A549 treated with Hydrocortisone at 1 μM for 4 hours (cell line): ENCODE results near the gene TOMM40L. TPM values are rescaled to one million over a fixed set of nuclear protein-coding genes. Genes with fewer than 3 reads are reported as not detected.

Experiments
- total RNA-seq: library from RNA; stranded (reverse); fragments of 200-300 nt; extraction: Qiagen RNA extraction; gene quantifications from 5 replicates; pipeline ENCODE4 v1.2.3, GENCODE V29; 2022

Gene TOMM40L
- total RNA-seq, result 10.6 to 13.0 TPM (median 11.1 TPM) in 5 replicates

GRCh38 chr1:161225534-161226319 is at the start of gene TOMM40L:
TOMM40L (plus strand) TSS chr1:161226060; CDS start chr1:161226490, 430 bp downstream.

DNA sequence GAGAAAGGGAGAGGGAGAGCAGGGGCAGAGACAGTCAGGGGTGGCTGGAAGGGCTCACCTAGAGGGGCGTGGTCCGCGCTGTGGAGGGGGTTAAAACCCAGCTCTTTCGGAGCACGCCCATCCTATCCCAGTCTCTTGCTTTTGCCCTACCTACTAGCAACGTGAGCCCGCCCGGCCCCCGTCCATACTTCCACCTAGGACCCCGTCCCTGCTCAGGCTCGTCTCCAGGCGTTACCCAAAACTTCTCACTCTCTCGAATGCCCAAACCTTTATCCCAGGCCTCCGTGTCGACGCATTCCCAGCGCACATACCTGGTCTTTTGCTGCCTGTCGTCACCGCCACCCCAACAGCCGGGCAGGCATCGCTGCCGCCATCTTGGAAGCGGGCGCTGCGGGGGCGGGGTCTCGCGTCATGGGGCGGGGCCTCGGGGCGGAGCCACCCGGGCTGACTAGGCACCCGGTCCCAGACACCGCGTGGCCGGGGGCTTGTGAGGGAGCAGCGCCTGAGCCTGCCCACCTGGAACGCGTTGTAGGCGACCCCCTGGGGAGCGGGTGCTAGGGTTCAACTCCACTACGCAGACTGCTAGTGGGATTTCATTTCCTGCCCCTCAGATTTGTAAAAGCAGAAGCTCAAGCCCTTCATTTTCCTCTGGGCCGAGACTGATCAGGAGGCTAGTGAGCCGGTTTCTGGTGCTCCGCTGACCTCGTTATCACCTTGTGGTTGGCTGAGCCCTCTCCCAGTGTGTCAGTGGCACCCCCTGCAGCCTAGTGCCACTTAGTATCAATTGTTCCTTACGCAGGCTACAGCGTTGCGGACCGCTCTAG is 48.5 kb upstream of the TOMM40L start, which contains the start of gene B4GALT3:
TSS of gene B4GALT3 (minus strand) at position 396 of the 824 bp plus-strand sequence. CDS start 1,447 bp downstream, outside the sequence.

GRCh38 chr1:161198897-161199431 is 26.9 kb upstream of the TOMM40L start, which contains the start of gene ADAMTS4:
ADAMTS4 (minus strand) TSS chr1:161199054; CDS start chr1:161198627, 427 bp downstream.

GRCh38 chr1:161201836-161202712 is 23.8 kb upstream of the TOMM40L start, which contains the start of gene NDUFS2:
NDUFS2 (plus strand) TSS chr1:161202367; CDS start chr1:161202386, 19 bp downstream.

GRCh38 chr1:161215076-161215475 is 10.8 kb upstream of the TOMM40L start, which contains the start of gene FCER1G:
FCER1G (plus strand) TSS chr1:161215295; CDS start chr1:161215322, 27 bp downstream.

DNA sequence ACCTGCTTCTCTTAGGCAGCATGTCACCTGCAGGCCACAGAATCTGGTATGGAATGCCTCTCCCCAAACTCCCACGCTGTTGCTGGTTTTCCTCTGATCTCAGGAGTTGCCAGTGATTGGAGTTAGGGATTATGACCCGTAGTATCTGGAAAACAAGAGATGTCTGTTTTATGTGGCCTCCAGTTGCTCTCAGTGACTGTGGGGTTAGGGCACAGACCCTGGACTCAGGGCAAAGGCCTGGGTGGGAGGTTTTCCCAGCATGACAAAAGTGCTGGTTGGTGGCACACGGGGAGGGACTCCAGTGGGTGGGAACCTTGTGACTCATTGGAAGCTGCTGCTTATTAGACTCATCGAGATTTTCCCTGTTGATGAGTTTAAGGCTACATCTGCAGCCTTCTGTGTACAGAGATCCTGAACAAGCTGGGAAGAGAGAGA is 12.2 kb downstream of the TOMM40L start, which contains the start of gene NR1I3:
TSS of gene NR1I3 (minus strand) at position 165 of the 435 bp plus-strand sequence. CDS start 1,638 bp downstream, outside the sequence.

GRCh38 chr1:161258439-161259344 is 32.8 kb downstream of the TOMM40L start, which contains the start of gene PCP4L1:
PCP4L1 (plus strand) TSS chr1:161258745; CDS start chr1:161258975, 230 bp downstream.

Other genes with a start within 250 kb of the TOMM40L start
- gene F11R, start 204.9 kb upstream of the TOMM40L start, total RNA-seq, result 47.1 to 81.0 TPM (median 59.6 TPM) in 5 replicates
- gene TSTD1, start 187.1 kb upstream of the TOMM40L start, total RNA-seq, result 0.36 to 0.44 TPM (median 0.39 TPM) in 4 of 5 replicates, not detected in the other
- 44.3 to 53.3 TPM (median 48.2 TPM) in 5 replicates for gene USF1, start 180.1 kb upstream of the TOMM40L start, total RNA-seq
- 0.05 to 0.15 TPM (median 0.12 TPM) in 5 replicates for gene ARHGAP30, start 156.2 kb upstream of the TOMM40L start, total RNA-seq
- gene NECTIN4, start 136.5 kb upstream of the TOMM40L start, total RNA-seq, result 1.00 to 2.2 TPM (median 2.0 TPM) in 5 replicates
- gene KLHDC9, start 127.7 kb upstream of the TOMM40L start, total RNA-seq, result 1.5 to 2.6 TPM (median 1.9 TPM) in 5 replicates
- 97.4 to 109 TPM (median 107 TPM) in 5 replicates for gene PFDN2, start 108.0 kb upstream of the TOMM40L start, total RNA-seq
- gene NIT1, start 108.0 kb upstream of the TOMM40L start, total RNA-seq, result 29.9 to 32.4 TPM (median 30.9 TPM) in 5 replicates
- 30.0 to 33.7 TPM (median 30.7 TPM) in 5 replicates for gene DEDD, start 93.4 kb upstream of the TOMM40L start, total RNA-seq
- 85.4 to 123 TPM (median 86.5 TPM) in 5 replicates for gene UFC1, start 72.1 kb upstream of the TOMM40L start, total RNA-seq
- 19.7 to 23.1 TPM (median 21.3 TPM) in 5 replicates for gene USP21, start 66.6 kb upstream of the TOMM40L start, total RNA-seq
- gene PPOX, start 59.6 kb upstream of the TOMM40L start, total RNA-seq, result 12.7 to 17.2 TPM (median 16.4 TPM) in 5 replicates
- 22.6 to 25.6 TPM (median 24.1 TPM) in 5 replicates for gene B4GALT3, start 48.6 kb upstream of the TOMM40L start, total RNA-seq
- 0.02 to 0.18 TPM in 2 of 5 replicates, not detected in the others for gene ADAMTS4, start 27.0 kb upstream of the TOMM40L start, total RNA-seq
- 77.6 to 110 TPM (median 81.3 TPM) in 5 replicates for gene NDUFS2, start 23.7 kb upstream of the TOMM40L start, total RNA-seq
- gene FCER1G, start 10.8 kb upstream of the TOMM40L start, total RNA-seq, result 0.22 to 0.43 TPM (median 0.28 TPM) in 3 of 5 replicates, not detected in the others
- gene APOA2, start 2.4 kb upstream of the TOMM40L start, total RNA-seq, result 1.2 to 2.3 TPM in 2 of 5 replicates, not detected in the others
- not detected in 5 replicates for gene NR1I3, start 12.1 kb downstream of the TOMM40L start, total RNA-seq
- 0.09 to 0.17 TPM (median 0.12 TPM) in 4 of 5 replicates, not detected in the other for gene PCP4L1, start 32.7 kb downstream of the TOMM40L start, total RNA-seq
- gene MPZ, start 83.9 kb downstream of the TOMM40L start, total RNA-seq, result 0.13 to 0.27 TPM (median 0.21 TPM) in 4 of 5 replicates, not detected in the other
- 244 to 267 TPM (median 250 TPM) in 5 replicates for gene SDHC, start 88.3 kb downstream of the TOMM40L start, total RNA-seq
- gene CFAP126, start 141.8 kb downstream of the TOMM40L start, total RNA-seq, result 0.14 to 0.25 TPM (median 0.22 TPM) in 3 of 5 replicates, not detected in the others